Hepatocyte (in vitro differentiated cells): ENCODE data around the gene P3H3.

ENCODE experiments used
- EZH2phosphoT487 ChIP-seq: fragments of 200-600 bp; sonication (generic); IDR thresholded peaks from one replicate; pipeline ENCODE4 v1.6.1; 2018; ENCODE audit warnings: antibody characterized with exemption, mild to moderate bottlenecking, low read depth, moderate library complexity; ENCODE audit not compliant: unreplicated experiment, severe bottlenecking
- TF ChIP-seq, protein P1 (sequence below): fragments of 200-600 bp; sonication (generic); IDR thresholded peaks from 2 replicates; pipeline ENCODE4 v1.5.1; 2016; ENCODE audit warnings: antibody characterized with exemption, mild to moderate bottlenecking; ENCODE audit not compliant: poor library complexity

DNA sequence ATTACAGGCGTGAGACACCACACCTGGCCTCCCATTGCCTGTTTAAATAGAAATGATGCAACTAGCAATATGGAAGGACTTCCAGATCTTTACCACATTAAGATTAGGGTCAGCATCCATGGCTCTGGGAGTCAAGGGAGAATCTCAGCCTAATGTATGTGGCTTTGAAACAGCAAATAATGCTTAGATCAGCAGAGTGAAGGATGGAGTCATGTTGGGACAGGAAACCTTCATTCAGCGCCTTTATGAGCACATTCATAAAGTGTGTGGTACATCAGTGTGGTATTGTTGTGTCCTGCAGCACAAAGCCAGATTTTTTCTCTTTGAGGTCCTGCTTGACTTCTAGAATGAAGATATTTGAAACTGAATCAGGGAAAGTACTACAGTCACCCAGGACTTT lies 60.2 kb downstream of the P3H3 start:
- TF ChIP-seq, protein P1, sequence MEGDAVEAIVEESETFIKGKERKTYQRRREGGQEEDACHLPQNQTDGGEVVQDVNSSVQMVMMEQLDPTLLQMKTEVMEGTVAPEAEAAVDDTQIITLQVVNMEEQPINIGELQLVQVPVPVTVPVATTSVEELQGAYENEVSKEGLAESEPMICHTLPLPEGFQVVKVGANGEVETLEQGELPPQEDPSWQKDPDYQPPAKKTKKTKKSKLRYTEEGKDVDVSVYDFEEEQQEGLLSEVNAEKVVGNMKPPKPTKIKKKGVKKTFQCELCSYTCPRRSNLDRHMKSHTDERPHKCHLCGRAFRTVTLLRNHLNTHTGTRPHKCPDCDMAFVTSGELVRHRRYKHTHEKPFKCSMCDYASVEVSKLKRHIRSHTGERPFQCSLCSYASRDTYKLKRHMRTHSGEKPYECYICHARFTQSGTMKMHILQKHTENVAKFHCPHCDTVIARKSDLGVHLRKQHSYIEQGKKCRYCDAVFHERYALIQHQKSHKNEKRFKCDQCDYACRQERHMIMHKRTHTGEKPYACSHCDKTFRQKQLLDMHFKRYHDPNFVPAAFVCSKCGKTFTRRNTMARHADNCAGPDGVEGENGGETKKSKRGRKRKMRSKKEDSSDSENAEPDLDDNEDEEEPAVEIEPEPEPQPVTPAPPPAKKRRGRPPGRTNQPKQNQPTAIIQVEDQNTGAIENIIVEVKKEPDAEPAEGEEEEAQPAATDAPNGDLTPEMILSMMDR = no peak
- no peak for TF ChIP-seq EZH2phosphoT487
